OCI-LY7 (cell line): ENCODE measurements around the gene TXLNG. TPM values are rescaled to one million over a fixed set of nuclear protein-coding genes. Genes with fewer than 3 reads are reported as not detected.

Source experiments
- BruUV-seq: library from RNA; stranded (reverse); fragments of 400-500 nt; replicated peaks from 2 replicates; lab custom pipeline; 2021; lab: Mats Ljungman, UMichigan
- CTCF ChIA-PET: fragments of 300-600 bp; sonication (Branson Sonifier 250); formaldehyde crosslinking; loops from one replicate; lab custom pipeline; 2022; ENCODE audit warnings: antibody characterized with exemption; ENCODE audit not compliant: unreplicated experiment; lab: Charles Lee
- POLR2A ChIA-PET: fragments of 300-600 bp; sonication (Branson Sonifier 250); formaldehyde crosslinking; loops from one replicate; lab custom pipeline; 2022; ENCODE audit warnings: antibody characterized with exemption; lab: Charles Lee
- DNase-seq: peaks from one replicate; pipeline ENCODE4 v3.0.0-alpha.2; 2015; ENCODE audit warnings: low spot score
- H2AFZ ChIP-seq: fragments of 200-600 bp; sonication (generic), shearing (Covaris generic); 2 replicates; pipeline ENCODE4 v1.6.1; 2014; ENCODE audit warnings: mild to moderate bottlenecking, antibody characterized with exemption, low read length, moderate library complexity
- H3K27ac ChIP-seq: fragments of 200-600 bp; sonication (generic); 2 replicates; pipeline ENCODE4 v1.5.1; 2014; ENCODE audit warnings: mixed run types, low read depth, mild to moderate bottlenecking, moderate library complexity, low read length, inconsistent platforms; ENCODE audit not compliant: poor library complexity, severe bottlenecking
- H3K36me3 ChIP-seq: fragments of 200-600 bp; sonication (generic); 2 replicates; pipeline ENCODE4 v1.6.1; 2014; ENCODE audit warnings: mild to moderate bottlenecking, antibody characterized with exemption, low read length, moderate library complexity, mixed read lengths; ENCODE audit not compliant: insufficient read depth
- H3K4me1 ChIP-seq: fragments of 200-600 bp; sonication (generic); 2 replicates; pipeline ENCODE4 v1.5.1; 2014; ENCODE audit warnings: mild to moderate bottlenecking, low read length; ENCODE audit not compliant: insufficient read depth, poor library complexity, severe bottlenecking
- H3K4me2 ChIP-seq: fragments of 200-600 bp; sonication (generic); 2 replicates; pipeline ENCODE4 v1.6.1; 2014; ENCODE audit warnings: mild to moderate bottlenecking, low read length
- H3K4me3 ChIP-seq: fragments of 200-600 bp; sonication (generic); 2 replicates; pipeline ENCODE4 v1.5.1; 2014; ENCODE audit warnings: mild to moderate bottlenecking, low read depth, low read length; ENCODE audit not compliant: poor library complexity, severe bottlenecking
- H3K79me2 ChIP-seq: fragments of 200-600 bp; sonication (generic); 2 replicates; pipeline ENCODE4 v1.6.1; 2016; ENCODE audit warnings: low read depth, mild to moderate bottlenecking, low read length, moderate library complexity, mixed read lengths; ENCODE audit not compliant: insufficient read depth
- H3K9me2 ChIP-seq: fragments of 200-600 bp; sonication (generic); 2 replicates; pipeline ENCODE4 v1.6.1; 2016; ENCODE audit warnings: mild to moderate bottlenecking, low read length, mixed read lengths; ENCODE audit not compliant: insufficient read depth
- H3K9me3 ChIP-seq: fragments of 200-600 bp; sonication (generic); 2 replicates; pipeline ENCODE4 v1.6.1; 2014; ENCODE audit warnings: mild to moderate bottlenecking, mixed run types, low read length, mixed read lengths
- H4K20me1 ChIP-seq: fragments of 200-600 bp; sonication (generic); 2 replicates; pipeline ENCODE4 v1.6.1; 2014; ENCODE audit warnings: mild to moderate bottlenecking, antibody characterized with exemption, low read length, moderate library complexity, mixed read lengths; ENCODE audit not compliant: insufficient read depth
- EZH2phosphoT487 ChIP-seq: fragments of 200-600 bp; sonication (generic); IDR thresholded peaks from 2 replicates; pipeline ENCODE4 v1.6.1; 2018; ENCODE audit warnings: low read depth, borderline replicate concordance, mild to moderate bottlenecking, mixed run types, antibody characterized with exemption, low read length, moderate library complexity, mixed read lengths
- intact Hi-C: fragments of 100-400 bp; cut with micrococcal nuclease; formaldehyde crosslinking; loops from one replicate; pipeline ENCODE4 v1.10.0; 2022; ENCODE audit not compliant: unreplicated experiment
- total RNA-seq, 2 experiments: library from RNA; depleted of rRNA in 1 of 2; stranded (reverse); fragments of >200 nt in 1 of 2; shearing (Covaris generic) in 1 of 2; gene quantifications; 2 replicates each; pipeline ENCODE4 v1.2.3, GENCODE V29; 2014 to 2022
- TF ChIP-seq, protein P1 (sequence below): fragments of 200-600 bp; sonication (generic); conservative IDR thresholded peaks from 2 replicates; pipeline ENCODE4 v1.5.1; 2014; ENCODE audit warnings: mild to moderate bottlenecking, antibody characterized with exemption, low read length, moderate library complexity, mixed read lengths

TXLNG gene
- total RNA-seq, 2 experiments from 2014 or later, result 16.9 to 22.0 TPM

DNA sequence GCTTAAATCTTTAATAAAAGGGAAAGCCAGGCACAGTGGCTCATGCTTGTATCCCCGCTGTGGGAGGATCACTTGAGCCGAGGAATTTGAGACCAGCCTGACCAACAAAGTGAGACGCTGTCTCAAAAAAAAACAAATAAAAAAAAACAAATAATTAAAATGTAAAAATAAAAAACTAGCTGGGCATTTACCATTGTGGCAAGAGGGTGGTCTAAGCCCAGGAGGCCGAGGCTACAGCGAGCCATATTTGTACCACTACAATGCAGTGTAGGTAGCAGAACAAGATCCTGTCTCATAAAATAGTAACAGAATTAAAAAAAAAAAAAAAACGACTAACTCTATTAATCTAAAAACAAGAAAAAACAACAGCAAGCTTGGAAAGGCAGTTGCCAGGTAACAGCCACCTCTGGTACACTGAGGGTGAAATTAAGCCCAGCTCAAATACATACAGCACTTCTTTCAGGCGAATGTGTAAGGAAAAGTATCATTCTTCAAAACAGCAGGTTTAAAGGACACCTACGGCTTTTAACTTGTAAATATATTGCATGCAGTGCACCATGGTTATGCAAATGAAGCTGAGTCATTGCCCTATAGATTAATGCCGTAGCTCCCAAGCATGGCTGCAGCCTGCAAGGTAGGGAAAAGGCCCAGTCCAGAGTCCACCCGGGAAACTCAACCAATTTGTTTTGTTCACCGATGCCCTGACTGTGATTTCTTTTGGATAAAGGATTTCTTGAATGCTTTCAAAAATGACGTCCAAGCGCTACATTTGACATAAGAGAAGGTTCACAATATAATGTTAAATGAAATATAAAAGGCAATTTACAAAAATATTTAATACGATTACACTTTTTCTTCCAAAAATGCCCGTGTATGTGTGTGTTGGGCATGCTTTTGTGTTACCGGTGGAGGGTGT lies 14.5 kb upstream of the TXLNG start:
- Histone ChIP-seq H3K36me3 (no peaks in the 10 kb centered on the region), H2AFZ (peak overlapping the region; percentile 36; the same call in 1 of the 2 replicates), H3K9me3 (no peaks in the 10 kb centered on the region), H3K27ac (no peak overlapping the region), H4K20me1 (no peaks in the 10 kb centered on the region), H3K4me1 (no peaks in the 10 kb centered on the region), H3K9me2 (no peaks in the 10 kb centered on the region), H3K79me2 (no peaks in the 10 kb centered on the region), H3K4me2 (no peak overlapping the region), H3K4me3 (no peak overlapping the region)
- ChIA-PET CTCF (no interaction called here), POLR2A (interaction anchor here (0.5 kb wide), 1 partner anchor 9 kb away, joined by 5 read pairs; no protein-coding TSS in a partner anchor)
- intact Hi-C loops, result no loop called here
- no TSS peak for BruUV-seq
- TF ChIP-seq, protein P1, sequence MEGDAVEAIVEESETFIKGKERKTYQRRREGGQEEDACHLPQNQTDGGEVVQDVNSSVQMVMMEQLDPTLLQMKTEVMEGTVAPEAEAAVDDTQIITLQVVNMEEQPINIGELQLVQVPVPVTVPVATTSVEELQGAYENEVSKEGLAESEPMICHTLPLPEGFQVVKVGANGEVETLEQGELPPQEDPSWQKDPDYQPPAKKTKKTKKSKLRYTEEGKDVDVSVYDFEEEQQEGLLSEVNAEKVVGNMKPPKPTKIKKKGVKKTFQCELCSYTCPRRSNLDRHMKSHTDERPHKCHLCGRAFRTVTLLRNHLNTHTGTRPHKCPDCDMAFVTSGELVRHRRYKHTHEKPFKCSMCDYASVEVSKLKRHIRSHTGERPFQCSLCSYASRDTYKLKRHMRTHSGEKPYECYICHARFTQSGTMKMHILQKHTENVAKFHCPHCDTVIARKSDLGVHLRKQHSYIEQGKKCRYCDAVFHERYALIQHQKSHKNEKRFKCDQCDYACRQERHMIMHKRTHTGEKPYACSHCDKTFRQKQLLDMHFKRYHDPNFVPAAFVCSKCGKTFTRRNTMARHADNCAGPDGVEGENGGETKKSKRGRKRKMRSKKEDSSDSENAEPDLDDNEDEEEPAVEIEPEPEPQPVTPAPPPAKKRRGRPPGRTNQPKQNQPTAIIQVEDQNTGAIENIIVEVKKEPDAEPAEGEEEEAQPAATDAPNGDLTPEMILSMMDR, result no peak
- no peak for TF ChIP-seq EZH2phosphoT487
- DNase-seq, result no peak

DNA sequence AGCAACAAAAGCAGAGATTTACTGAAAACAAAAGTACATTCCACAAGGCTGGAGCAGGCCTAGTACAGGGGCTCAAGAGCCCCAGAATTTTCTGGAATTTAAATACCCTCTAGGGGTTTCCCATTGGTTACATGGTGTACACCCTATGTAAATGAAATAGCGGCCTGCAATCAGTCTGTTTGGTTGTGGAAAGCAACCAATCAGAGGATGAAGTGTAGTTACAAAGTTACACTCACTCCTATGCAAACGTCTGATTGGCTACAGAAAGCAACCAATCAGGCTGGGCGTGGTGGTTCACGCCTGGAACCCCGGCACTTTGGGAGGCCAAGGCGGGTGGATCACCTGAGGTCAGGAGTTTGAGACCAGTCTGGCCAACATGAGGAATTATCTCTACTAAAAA lies 13.8 kb upstream of the TXLNG start:
- Histone ChIP-seq H3K36me3 (no peaks in the 10 kb centered on the region), H3K9me2 (no peaks in the 10 kb centered on the region), H3K4me2 (no peak overlapping the region), H3K4me1 (no peaks in the 10 kb centered on the region), H2AFZ (no peak overlapping the region), H3K79me2 (no peaks in the 10 kb centered on the region), H3K9me3 (no peaks in the 10 kb centered on the region), H3K4me3 (no peak overlapping the region), H4K20me1 (no peaks in the 10 kb centered on the region), H3K27ac (no peak overlapping the region)
- no peak for DNase-seq
- ChIA-PET CTCF (no interaction called here), POLR2A (interaction anchor here (0.7 to 0.8 kb wide), 2 partner anchors 10 to 256 kb away, joined by 3 to 4 read pairs; no protein-coding TSS in a partner anchor)
- intact Hi-C loops, result no loop called here
- no peak for TF ChIP-seq EZH2phosphoT487
- TF ChIP-seq, protein P1, result no peak
- BruUV-seq, result no TSS peak

DNA sequence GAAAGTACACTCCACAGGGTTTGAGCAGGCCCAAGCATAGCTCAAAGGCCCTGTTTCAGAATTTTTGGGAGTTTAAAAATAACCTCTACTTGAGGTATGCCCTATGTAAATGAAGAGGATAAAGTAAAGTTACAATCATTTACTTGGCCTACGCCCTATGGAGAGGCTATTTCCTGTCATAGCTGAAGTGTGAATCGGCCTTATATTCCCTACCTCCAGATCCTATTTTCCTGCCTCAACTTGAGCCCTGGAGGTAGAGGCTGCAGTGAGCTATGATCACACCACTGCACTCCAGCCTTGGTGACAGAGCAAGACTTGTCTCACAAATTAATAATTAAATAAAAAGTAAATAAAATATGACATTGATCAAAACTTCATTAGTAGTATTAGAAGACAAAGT lies 11.5 kb upstream of the TXLNG start:
- no peak overlapping the region for H2AFZ ChIP-seq
- CTCF ChIA-PET, result no interaction called here
- BruUV-seq, result no TSS peak
- H3K27ac ChIP-seq, result no peak overlapping the region
- no peaks in the 10 kb centered on the region for H3K36me3 ChIP-seq
- no peak overlapping the region for H3K4me3 ChIP-seq
- H4K20me1 ChIP-seq, result no peaks in the 10 kb centered on the region
- H3K9me3 ChIP-seq, result no peaks in the 10 kb centered on the region
- TF ChIP-seq, protein P1, result no peak
- TF ChIP-seq EZH2phosphoT487, result no peak
- H3K79me2 ChIP-seq, result no peaks in the 10 kb centered on the region
- intact Hi-C loops, result no loop called here
- no peak for DNase-seq
- no peak overlapping the region for H3K4me2 ChIP-seq
- POLR2A ChIA-PET, result interaction anchor here (0.5 kb wide), 1 partner anchor 13 kb away, joined by 4 read pairs; no protein-coding TSS in a partner anchor
- H3K9me2 ChIP-seq, result no peaks in the 10 kb centered on the region
- H3K4me1 ChIP-seq, result no peaks in the 10 kb centered on the region
